ENCODE measurements around the gene CSTF3. TPM values are rescaled to one million over a fixed set of nuclear protein-coding genes. Genes with fewer than 3 reads are reported as not detected.

Gene CSTF3
- total RNA-seq, 1 donor from 2014 or later, result 47.5 TPM

DNA sequence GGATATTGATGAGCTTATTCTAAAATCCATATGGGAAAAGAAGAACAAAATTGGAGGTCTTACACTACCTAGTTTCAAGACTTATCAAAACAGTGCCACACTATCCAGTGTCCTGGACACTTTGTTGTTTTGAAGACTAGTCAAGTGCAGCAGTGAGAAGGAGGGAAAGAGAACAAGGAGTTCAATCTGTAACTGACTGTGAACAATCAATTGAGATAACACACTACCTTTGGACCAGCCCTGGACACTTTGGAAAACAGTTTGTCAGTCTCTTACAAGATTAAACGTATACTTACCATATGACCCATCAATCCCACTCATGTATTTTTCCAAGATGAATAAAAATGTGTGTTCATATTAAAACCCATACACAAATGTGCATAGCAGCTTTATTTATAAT, 10.0 kb upstream of the CSTF3 start:
- H3K9me3 ChIP-seq (ENCODE audit: insufficient read depth, low read depth, low read length), result no peaks in the 10 kb centered on the region
- no peak overlapping the region for H3K4me2 ChIP-seq (ENCODE audit: low read length)
- Mint-ChIP-seq H3K36me3 (ENCODE audit: low read depth, unreplicated experiment) (no peaks in the 10 kb centered on the region), H3K27ac (ENCODE audit: unreplicated experiment) (no peak overlapping the region), H3K4me3 (ENCODE audit: unreplicated experiment) (no peak overlapping the region), H3K4me1 (ENCODE audit: low read depth, unreplicated experiment) (peaks cover 7% of the 10 kb centered on the region), H3K27me3 (ENCODE audit: low read depth, unreplicated experiment) (no peaks in the 10 kb centered on the region), H3K9me3 (ENCODE audit: unreplicated experiment) (no peaks in the 10 kb centered on the region)
- H3K9ac ChIP-seq (ENCODE audit: low read length), result no peak overlapping the region
- H3K4me3 ChIP-seq (ENCODE audit: insufficient read depth, low read depth, low read length), result no peak overlapping the region
- H3K4me1 ChIP-seq (ENCODE audit: insufficient read depth, low read length), result peaks cover 5% of the 10 kb centered on the region
- no peak for TF ChIP-seq EZH2 (IDR thresholded peaks at IDR 0.05; ENCODE audit: insufficient read depth, low read length)
- TF ChIP-seq, protein P1, sequence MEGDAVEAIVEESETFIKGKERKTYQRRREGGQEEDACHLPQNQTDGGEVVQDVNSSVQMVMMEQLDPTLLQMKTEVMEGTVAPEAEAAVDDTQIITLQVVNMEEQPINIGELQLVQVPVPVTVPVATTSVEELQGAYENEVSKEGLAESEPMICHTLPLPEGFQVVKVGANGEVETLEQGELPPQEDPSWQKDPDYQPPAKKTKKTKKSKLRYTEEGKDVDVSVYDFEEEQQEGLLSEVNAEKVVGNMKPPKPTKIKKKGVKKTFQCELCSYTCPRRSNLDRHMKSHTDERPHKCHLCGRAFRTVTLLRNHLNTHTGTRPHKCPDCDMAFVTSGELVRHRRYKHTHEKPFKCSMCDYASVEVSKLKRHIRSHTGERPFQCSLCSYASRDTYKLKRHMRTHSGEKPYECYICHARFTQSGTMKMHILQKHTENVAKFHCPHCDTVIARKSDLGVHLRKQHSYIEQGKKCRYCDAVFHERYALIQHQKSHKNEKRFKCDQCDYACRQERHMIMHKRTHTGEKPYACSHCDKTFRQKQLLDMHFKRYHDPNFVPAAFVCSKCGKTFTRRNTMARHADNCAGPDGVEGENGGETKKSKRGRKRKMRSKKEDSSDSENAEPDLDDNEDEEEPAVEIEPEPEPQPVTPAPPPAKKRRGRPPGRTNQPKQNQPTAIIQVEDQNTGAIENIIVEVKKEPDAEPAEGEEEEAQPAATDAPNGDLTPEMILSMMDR (IDR thresholded peaks at IDR 0.05; ENCODE audit: insufficient read depth, low read depth, low read length), result no peak
- no peak overlapping the region for H2AFZ ChIP-seq (ENCODE audit: low read depth, low read length)
- DNase-seq (ENCODE audit: low read depth) (no peak), FAIRE-seq (no peak)
- no peaks in the 10 kb centered on the region for H4K20me1 ChIP-seq (ENCODE audit: insufficient read depth, low read length)
- no peaks in the 10 kb centered on the region for H3K27me3 ChIP-seq (ENCODE audit: insufficient read depth, low read length)
- H3K36me3 ChIP-seq (ENCODE audit: insufficient read depth, low read length), result no peaks in the 10 kb centered on the region
- H3K79me2 ChIP-seq (ENCODE audit: insufficient read depth, low read length), result no peaks in the 10 kb centered on the region
- no peak overlapping the region for H3K27ac ChIP-seq (ENCODE audit: low read depth, low read length)

DNA sequence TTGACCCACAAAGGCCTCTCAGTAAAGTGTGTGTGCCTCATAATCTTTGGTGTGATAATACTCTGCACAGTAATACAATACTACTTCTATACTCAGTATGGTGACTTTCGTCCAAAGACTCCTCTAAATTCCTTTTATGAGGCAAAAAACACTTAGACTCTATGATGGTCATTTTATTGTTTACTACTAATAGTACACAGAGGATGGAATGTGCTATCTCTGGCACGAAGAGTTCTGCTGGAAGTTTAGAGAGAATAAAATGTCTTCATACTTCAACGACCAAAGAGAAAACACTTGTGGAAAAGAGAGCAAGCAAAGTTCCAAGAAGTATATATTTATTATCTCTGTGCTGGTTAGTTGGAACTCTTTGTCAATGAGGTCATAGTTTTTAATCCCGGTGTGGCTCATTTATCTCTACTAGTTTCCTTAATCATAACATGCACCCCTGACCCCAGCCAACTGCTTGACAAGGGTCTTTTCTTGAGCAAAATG, 7.5 kb upstream of the CSTF3 start:
- Mint-ChIP-seq H3K36me3 (ENCODE audit: low read depth, unreplicated experiment) (no peaks in the 10 kb centered on the region), H3K9me3 (ENCODE audit: unreplicated experiment) (no peaks in the 10 kb centered on the region), H3K4me3 (ENCODE audit: unreplicated experiment) (no peak overlapping the region), H3K27me3 (ENCODE audit: low read depth, unreplicated experiment) (no peaks in the 10 kb centered on the region), H3K4me1 (ENCODE audit: low read depth, unreplicated experiment) (peaks cover 7% of the 10 kb centered on the region), H3K27ac (ENCODE audit: unreplicated experiment) (no peak overlapping the region)
- no peak for FAIRE-seq
- H3K4me1 ChIP-seq (ENCODE audit: insufficient read depth, low read length), result peaks cover 5% of the 10 kb centered on the region
- H2AFZ ChIP-seq (ENCODE audit: low read depth, low read length), result no peak overlapping the region
- peak overlapping the region; percentile 42 for H3K4me2 ChIP-seq (ENCODE audit: low read length)
- DNase-seq (ENCODE audit: low read depth), result peak; percentile 69
- no peaks in the 10 kb centered on the region for H3K36me3 ChIP-seq (ENCODE audit: insufficient read depth, low read length)
- no peak overlapping the region for H3K27ac ChIP-seq (ENCODE audit: low read depth, low read length)
- H3K27me3 ChIP-seq (ENCODE audit: insufficient read depth, low read length), result no peaks in the 10 kb centered on the region
- H3K79me2 ChIP-seq (ENCODE audit: insufficient read depth, low read length), result no peaks in the 10 kb centered on the region
- no peaks in the 10 kb centered on the region for H4K20me1 ChIP-seq (ENCODE audit: insufficient read depth, low read length)
- H3K9me3 ChIP-seq (ENCODE audit: insufficient read depth, low read depth, low read length), result no peaks in the 10 kb centered on the region
- no peak for TF ChIP-seq EZH2 (IDR thresholded peaks at IDR 0.05; ENCODE audit: insufficient read depth, low read length)
- TF ChIP-seq, protein P1 (IDR thresholded peaks at IDR 0.05; ENCODE audit: insufficient read depth, low read depth, low read length), result no peak
- H3K9ac ChIP-seq (ENCODE audit: low read length), result no peak overlapping the region
- no peak overlapping the region for H3K4me3 ChIP-seq (ENCODE audit: insufficient read depth, low read depth, low read length)

- no peaks in the 10 kb centered on the region for H3K36me3 Mint-ChIP-seq (ENCODE audit: low read depth, unreplicated experiment)
- Histone ChIP-seq H3K4me3 (ENCODE audit: insufficient read depth, low read depth, low read length) (no peak overlapping the region), H3K4me1 (ENCODE audit: insufficient read depth, low read length) (peaks cover 14% of the 10 kb centered on the region), H3K27ac (ENCODE audit: low read depth, low read length) (no peak overlapping the region), H3K9ac (ENCODE audit: low read length) (no peak overlapping the region), H3K36me3 (ENCODE audit: insufficient read depth, low read length) (no peaks in the 10 kb centered on the region), H3K79me2 (ENCODE audit: insufficient read depth, low read length) (peaks cover 35% of the 10 kb centered on the region), H3K9me3 (ENCODE audit: insufficient read depth, low read depth, low read length) (no peaks in the 10 kb centered on the region), H4K20me1 (ENCODE audit: insufficient read depth, low read length) (peaks cover 23% of the 10 kb centered on the region), H3K4me2 (ENCODE audit: low read length) (no peak overlapping the region), H2AFZ (ENCODE audit: low read depth, low read length) (no peak overlapping the region), H3K27me3 (ENCODE audit: insufficient read depth, low read length) (no peaks in the 10 kb centered on the region)
- H3K4me1 Mint-ChIP-seq (ENCODE audit: low read depth, unreplicated experiment), result peaks cover 9% of the 10 kb centered on the region
- no peak overlapping the region for H3K27ac Mint-ChIP-seq (ENCODE audit: unreplicated experiment)
- FAIRE-seq, result no peak
- TF ChIP-seq, protein P1 (IDR thresholded peaks at IDR 0.05; ENCODE audit: insufficient read depth, low read depth, low read length), result no peak
- no peak for TF ChIP-seq EZH2 (IDR thresholded peaks at IDR 0.05; ENCODE audit: insufficient read depth, low read length)
- DNase-seq (ENCODE audit: low read depth), result no peak
- H3K9me3 Mint-ChIP-seq (ENCODE audit: unreplicated experiment), result no peaks in the 10 kb centered on the region
- H3K4me3 Mint-ChIP-seq (ENCODE audit: unreplicated experiment), result no peak overlapping the region
- H3K27me3 Mint-ChIP-seq (ENCODE audit: low read depth, unreplicated experiment), result no peaks in the 10 kb centered on the region
Observed at GRCh38 chr11:33162831-33163230, 1.6 kb upstream of the CSTF3 start.
